Measurements from ENCODE around the gene TOB1.

The TOB1 gene

DNA sequence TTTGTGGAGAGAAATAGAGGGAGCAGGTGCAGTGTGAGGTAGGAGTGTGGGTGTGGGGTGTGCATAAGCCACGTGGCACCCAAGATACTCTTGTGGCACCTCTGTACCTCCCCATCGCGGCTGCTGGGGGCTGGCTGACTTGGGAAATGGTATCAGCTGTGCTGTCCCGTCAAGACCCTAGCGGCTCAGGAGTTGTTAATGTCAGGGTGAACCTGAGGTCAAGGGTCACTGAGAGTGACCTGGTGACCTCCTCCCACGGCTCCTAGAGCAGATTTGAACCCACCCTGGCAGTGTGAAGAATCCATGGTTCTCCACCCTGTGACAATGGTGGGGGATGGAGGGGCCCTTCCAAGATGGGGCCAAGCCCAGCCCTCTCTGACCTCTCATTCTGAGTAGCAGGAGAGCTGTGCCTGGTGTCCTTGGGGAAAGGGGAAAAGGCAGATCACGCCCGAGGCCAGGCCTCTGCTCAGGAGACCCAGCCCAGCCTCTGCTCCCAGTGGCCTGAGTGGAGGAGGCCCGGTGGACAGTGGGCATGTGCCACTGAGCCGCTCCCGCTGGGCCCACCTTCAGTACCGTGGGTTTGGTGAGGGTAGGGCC is 33.8 kb downstream of the TOB1 start:
- DNase-seq (ENCODE audit: low read depth in 2 of 2) = no peak

DNA sequence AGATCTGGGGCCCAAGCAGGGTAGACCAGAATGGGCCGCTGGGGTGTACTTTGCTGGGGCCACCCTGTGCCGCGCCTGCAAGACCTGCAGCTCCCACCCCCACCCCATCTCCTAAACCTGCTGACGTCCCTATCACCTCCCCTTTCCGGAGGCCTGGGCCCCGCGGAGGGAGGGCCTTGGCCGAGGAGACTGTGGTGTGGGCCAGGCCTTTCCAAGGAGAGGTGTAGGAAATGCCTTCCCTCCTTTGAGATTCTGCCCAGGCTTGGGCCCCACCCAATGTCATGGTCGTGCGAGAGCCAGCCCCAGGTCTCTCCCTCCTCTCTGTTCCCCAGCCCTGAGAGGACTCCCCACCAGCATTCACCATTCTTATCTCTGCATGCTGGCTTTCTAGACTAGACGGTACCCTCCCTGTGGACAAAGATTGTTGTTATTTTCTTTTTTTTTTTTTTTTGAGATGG is 34.7 kb downstream of the TOB1 start:
- DNase-seq (ENCODE audit: low read depth in 2 of 2) = no peak

DNA sequence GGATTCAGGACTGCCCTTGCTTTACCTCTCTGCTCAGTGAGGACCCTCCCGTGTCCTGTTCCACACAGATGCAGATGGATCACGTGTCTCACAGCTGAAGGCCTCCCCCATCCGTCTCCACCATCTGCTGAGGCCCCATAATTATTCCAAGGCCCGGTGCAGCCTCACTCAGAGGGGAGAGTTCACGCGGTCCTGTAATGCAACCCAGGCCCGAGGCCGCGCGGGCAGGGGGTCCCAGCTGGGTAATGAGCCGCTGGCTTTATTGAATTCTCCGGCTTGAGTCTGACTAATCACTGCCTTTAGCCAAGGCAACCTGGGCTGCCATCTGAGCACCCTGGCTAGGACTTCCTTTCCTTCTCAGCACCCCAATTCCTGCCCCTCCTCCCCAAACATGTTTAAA is 35.2 kb downstream of the TOB1 start:
- DNase-seq (ENCODE audit: low read depth in 2 of 2) = no peak

DNA sequence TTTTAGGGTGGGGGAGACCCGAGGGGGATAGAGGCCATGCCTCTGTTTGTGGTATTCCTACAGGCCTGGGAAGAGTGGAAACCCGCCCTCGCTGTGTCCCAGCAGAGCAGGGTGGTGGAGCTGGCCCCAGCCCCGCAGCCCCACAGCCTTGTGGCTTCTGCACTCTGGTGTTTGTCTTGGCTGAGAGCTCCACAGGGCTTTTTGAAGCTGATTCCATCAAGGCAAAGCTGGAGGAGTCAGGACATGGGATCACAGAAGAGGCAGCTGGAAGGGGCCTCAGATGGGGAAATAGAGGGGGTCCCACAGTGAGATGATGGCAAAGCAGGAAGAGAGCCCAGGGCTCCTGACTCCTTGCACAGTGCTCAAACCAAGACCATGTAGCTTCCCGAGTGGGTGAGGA is 35.8 kb downstream of the TOB1 start:
- DNase-seq (ENCODE audit: low read depth in 2 of 2) = no peak

DNA sequence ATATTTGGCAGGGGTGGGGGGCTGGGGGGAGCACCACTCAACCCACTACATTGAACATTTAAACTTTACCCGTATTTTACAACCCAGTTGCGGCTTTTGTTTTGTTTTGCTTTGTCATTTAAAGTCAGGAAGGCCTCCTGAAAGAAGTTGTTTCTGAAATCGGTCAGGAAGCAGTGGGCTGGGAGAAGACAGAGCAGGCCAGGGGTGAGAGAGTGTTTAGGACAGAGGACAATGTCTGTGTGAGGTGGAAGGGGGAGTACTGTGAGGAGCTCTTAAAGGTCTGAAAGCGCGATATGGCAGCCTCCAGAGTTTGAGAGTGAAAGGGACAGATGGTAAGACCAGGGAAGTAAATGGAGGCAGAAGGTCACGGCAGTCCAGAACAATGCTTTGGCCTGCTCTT is 36.8 kb downstream of the TOB1 start:
- no peak for DNase-seq (ENCODE audit: low read depth in 2 of 2)

DNA sequence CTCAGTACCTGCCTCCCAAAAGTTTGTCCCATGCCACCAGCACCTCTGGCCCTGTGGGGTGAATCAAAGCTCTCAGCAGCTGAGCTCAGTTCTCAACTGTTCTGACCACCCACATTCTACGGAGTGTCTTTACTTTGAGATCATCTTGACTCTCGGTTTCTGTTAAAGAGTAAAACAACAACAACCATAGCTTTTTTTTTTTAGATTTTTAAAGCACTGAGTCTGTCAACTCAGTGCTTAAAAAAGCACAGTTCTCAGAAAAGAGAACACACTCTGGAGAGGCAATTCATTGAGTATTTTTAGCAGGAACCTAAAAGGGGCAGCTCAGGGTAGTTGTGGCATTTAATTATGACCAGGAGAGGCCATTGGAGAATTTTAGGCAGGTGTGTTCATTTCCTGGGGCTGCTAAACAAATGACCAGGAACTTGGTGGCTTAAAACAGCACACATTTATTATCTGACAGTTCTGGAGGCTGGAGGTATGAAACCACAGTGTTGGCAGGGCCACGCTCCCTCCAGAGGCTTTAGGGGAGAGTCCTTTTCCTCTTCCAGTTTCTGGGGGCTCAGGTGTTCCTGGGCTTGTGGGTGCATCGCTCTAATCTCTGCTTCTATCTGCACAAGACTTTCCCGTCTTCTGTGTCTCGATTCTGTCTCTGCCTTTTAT is 37.5 kb downstream of the TOB1 start:
- DNase-seq (ENCODE audit: low read depth in 2 of 2) = no peak

DNA sequence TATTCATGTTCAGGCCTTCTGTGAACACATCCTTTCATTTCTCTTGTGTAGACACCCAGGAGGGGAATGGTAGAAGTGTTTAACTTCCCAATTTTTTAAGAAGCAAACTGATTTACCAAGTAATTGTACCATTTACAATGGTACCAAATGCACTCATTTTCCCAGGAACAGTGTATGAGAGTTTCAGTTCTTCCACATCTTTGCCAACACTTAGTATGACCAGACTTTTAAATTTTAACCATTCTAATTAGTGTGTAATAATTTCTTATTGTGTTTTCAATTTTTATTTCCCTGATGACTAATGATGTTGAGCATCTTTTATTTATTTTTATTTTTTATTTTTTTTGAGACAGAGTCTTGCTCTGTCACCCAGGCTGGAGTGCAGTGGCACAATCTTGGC is 41.0 kb downstream of the TOB1 start:
- no peak for DNase-seq (ENCODE audit: low read depth in 2 of 2)

DNA sequence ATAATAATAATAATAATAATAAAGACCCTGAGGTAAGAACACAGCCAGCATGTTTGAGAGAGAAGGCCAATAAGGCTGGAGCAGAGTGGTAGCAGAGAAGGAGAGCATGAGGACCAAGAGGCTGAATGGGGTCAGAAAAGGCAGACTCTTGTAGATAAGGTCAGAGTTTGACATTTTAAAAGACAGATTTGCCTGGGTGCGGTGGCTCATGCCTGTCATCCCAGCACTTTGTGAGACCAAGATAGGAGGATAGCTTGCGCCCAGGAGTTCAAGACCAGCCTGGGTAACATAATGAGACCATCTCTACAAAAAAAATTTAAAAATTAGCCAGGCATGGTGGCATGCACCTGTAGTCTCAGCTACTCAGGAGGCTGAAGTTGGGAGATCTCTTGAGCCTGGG is 41.7 kb downstream of the TOB1 start:
- no peak for DNase-seq (ENCODE audit: low read depth in 2 of 2)

DNA sequence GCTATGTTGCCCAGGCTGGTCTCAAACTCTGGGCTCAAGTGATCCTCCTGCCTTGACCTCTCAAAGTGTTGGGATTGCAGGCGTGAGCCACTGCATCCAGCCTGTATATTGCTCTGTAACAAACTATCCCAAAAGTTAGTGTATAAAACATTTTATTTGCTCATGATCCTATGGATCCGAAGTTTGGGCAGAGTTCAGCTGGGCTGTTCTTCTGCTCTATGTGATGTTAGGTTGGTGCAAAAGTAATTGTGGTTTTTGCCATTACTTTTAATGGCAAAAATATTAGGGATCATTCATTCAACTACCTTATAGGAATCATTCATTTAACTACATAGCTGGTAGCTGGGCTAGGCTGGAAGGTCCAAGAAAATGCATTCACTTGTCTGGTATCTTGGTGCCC is 43.6 kb downstream of the TOB1 start:
- DNase-seq (ENCODE audit: low read depth in 2 of 2) = no peak

DNA sequence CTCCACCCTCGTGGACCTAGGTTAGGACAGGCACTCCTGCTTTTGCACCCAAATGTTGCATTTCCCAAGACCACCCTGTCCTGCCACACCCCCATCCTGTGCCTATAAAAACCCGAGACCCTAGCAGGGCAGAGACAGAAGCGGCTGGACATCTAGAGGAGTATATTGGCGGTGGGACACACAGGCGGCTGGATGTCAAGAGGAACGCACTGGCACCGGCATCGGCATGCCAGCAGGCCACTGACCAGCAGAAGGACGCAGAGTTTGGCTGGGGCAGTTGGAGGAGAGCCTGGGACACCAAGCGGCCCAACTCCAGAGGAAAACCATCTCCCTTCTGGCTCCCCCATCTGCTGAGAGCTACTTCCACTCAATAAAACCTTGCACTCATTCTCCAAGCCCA is 45.5 kb downstream of the TOB1 start:
- DNase-seq (ENCODE audit: low read depth in 2 of 2) = no peak

DNA sequence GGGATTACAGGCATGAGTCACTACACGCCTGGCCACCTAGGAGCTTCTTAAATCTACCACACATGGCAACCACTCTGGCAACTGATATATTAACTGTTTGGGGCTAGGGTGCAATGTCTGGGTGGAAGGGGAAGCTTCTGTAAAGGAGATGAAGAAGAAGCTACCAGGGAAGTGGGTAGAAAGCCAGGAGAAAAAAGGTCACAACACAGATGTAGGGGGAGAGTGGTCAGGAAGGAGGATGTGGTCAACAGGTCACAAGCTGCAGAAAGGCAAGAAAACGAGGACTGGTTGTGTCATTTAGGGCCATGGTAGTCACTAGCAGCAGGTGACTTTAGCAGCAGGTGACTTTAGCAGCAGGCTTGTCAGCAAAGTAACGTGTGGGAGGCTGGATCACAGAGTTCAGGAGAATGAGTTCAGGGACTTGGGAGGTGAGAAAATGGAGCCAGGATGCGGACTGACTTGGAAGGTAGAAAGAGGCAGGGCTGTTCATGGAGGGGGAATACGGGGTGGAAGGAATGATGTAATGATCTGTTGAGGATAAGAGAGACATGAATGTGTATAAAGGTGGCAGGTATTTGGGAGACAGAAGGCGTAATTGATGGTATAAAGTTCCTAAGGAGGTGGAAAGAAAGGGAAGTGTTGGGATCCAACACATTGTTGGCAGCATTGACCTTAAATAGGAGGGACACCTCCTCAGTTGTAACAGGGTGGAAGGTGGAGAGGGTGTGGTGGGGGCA is 47.1 kb downstream of the TOB1 start:
- no peak for DNase-seq (ENCODE audit: low read depth in 2 of 2)

DNA sequence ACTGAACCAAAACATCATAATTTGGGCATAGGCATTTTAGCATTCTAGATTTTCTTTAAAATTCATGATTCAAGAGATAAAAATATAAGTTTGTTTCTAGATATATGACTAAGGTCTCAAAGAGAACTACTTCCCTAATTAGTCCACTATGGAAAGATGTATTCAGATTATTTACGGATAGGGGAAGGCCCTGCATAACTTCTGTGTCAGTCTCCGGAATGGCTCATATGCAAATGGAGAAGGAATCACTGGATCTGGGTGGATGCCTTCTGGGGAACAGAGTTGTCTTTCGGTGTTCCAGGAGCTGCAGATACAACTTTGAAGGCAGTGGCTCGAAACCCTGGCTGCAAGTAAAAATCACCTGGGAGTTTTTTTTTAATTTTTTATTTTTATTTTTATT is 47.9 kb downstream of the TOB1 start:
- no peak for DNase-seq (ENCODE audit: low read depth in 2 of 2)

DNA sequence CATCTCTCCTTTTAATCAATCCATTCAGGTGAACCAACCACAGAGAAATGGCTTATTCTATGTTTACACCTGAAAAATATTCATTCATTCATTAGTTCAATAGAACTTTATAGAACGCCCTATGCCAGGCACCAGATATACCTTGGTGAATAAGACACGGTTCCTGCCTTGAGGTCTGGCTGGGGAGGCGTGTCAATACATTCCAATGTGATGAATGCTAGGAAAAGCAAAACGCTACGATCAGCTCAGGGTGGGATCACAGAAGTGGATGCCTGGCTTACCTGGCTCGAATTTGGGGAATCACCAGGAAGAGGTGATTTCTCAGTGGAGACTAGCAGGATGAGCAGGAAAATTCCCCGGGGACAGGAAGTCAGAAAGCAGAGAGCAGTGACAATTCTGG is 48.3 kb downstream of the TOB1 start:
- no peak for DNase-seq (ENCODE audit: low read depth in 2 of 2)

DNA sequence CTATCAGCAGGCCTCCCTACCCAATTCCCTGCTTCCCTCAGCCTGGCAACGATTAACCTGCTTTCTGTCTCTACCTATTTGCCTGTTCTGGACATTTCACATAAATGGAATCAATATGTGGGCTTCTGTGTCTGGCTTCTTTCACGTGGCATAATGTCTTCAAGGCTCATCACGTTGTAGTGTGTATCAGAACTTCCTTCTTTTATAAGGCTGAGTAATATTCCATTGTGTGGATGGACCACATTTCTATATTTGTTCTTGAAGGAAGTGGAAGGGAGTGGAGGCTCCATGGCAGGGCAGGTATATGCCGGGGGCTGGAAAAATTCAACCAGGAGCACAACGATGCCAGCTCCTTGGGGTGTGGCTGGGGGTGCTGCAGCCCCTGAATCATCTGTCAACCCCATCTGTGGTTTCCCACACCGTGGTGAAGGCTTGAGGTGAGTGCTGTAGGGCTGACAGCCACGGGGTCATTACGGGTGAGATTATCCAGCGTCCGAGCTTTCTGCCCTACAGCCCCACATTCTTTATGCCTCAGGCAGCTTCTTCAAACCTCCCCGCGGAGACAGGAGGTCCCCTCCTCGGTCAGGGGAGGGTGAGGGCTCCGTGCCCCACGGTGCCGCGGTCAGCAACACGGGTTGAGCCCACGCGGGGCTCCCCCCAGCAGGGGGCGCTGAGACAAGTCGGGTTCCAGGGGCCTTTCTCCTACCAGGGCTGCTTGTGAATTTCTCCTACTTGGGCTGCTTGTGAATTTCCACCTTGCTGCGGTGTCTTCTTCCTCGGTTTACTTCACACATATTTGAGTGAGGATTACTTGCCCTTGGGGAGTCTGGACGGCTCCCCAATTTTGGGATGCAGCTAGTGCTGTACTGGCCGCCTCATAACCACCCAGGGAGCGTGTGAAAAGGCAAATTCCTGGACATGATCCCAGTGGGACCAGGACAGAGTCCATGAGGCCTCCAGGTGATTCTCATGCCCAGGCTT is 49.1 kb downstream of the TOB1 start:
- peak in 1 of 2 donors; percentile 26 for DNase-seq (ENCODE audit: low read depth in 2 of 2)

DNA sequence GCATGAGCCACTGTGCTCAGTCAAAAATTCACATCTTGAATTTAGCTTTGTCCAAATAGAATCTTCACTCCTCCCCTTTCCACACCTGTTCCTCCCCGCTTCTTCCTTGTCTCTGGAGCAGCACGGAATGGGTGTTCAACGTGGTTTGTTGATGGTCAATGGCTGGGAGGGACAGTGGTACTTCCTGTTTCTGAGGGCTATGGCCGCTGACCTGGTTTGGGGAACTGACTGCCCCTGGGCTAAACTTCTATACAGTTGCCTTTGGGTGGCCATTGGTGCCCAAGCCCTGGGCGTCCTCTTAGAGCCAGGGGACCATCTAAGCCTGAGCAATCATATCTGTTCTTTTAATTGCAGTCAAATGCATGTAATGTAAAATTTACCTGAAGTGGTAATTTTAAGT is 49.9 kb downstream of the TOB1 start:
- no peak for DNase-seq (ENCODE audit: low read depth in 2 of 2)

DNA sequence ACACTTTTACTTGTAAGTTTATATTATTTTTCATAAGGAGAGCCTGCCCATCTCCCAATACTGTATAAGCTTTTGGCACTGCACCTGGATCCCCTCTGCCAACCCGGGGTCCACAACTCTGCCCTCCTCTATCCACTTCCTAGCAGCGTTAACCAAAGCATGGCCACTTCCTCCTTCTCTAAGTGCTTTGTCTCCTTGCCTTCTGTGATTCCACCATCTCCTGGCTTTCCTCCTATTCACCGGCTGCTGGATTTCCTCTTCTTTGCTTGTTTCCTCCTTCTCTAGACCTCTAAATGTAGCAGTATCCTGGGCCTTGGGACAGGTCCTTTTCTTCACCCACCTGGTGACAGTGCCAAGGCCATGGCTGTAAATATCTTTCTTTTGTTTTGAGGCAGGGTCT is 50.8 kb downstream of the TOB1 start:
- DNase-seq (ENCODE audit: low read depth in 2 of 2) = no peak

DNA sequence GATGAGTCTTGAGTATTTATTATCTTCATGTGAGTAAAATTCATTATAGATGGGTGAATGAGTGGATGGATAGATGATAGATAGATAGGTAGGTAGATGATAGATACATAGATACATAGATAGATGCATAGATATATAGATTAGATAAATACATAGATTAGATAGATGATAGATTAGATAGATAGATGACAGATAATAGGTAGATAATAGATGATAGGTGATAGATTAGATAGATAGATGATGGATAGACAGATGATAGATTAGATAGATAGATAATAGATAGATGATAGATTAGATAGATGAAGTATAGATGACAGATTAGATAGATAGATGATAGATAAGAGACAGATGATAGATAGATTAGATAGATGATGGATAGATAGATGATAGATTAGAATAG is 52.6 kb downstream of the TOB1 start:
- no peak for DNase-seq (ENCODE audit: low read depth in 2 of 2)
